Cerebellar cortex (tissue), 1 donor: ENCODE data around the gene FN3K.
"Not testable (repeated sequence)": the region's sequence is repeated elsewhere in the genome, so short reads cannot be mapped to it uniquely, and the experiment has no call there.

Source experiments
- DNase-seq: peaks from one replicate; pipeline ENCODE4 v3.0.0-alpha.2; 2015; ENCODE audit warnings: low spot score

The FN3K gene

DNA sequence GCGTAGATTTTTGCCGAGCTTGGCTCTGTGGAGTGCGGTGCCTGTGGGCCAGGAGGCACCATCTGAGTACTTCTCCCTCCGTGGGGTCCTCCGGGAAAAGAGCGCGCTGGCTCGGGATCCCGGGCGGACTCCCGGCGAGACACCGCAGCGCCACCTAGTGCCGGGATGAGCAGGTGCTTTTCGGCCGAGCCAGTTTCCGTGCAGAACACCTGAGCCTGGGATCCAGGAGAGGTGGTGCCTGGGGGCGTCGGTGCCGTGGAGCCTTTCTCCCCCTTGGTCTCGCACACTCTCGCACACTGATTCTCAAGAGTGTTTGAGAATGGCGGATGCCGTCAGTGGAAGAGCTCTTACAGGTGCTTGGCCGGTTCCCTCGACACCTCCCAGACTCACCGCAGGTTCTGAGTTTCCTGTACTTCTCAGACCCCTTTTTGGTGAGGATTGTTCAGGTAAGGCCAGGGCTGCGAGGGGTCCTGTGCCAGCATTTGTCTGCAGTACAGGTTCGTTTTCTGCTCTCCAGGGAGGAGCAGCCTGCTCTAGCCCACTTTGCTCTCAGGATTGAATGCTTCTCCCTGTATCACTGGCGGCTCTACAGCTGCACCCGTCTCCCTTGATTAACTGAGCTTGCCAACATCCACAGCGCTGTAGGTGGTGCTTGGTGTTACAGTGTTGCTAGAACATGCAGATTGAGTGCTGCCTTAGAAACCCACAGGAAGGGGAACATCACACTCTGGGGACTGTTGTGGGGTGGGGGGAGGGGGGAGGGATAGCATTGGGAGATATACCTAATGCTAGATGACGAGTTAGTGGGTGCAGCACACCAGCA lies 39.8 kb downstream of the FN3K start:
- DNase-seq, result peak; percentile 62

DNA sequence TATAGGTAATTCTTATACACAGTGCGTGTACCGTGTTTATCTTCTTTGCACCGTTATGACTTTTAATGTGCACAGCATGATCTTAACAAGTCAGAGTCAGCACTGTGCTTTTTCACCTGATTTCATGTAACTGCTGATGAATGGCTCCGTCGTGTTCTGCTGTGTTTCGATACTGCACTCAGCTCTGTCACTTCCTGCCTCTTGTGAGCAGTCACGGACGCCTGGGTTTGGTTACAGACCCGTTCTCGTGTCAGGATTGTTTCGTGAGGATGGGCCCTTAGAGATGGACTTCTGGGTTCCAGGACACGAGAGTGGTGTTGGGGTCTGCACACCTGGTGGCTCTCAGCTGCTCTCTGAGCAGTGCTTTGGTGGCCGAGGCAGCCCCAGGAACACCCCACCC lies 41.0 kb downstream of the FN3K start:
- no peak for DNase-seq

DNA sequence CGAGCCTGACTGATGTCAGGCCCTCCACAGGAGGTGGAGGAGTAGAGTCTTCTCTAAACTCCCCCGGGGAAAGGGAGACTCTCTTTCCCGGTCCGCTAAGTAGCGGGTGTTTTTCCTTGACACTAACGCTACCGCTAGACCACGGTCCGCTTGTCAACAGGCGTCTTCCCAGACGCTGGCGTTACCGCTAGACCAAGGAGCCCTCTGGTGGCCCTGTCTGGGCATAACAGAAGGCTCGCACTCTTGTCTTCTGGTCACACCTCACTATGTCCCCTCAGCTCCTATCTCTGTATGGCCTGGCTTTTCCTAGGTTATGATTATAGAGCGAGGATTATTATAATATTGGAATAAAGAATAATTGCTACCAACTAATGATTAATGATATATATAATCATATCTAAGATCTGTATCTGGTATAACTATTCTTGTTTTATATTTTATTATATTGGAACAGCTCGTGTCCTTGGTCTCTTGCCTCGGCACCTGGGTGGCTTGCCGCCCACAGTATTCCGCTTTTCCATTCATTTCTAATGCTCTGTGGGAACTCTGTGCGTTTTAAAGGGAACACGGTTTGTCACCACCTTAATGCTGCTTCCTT lies 42.5 kb downstream of the FN3K start:
- DNase-seq, result not testable (repeated sequence)

DNA sequence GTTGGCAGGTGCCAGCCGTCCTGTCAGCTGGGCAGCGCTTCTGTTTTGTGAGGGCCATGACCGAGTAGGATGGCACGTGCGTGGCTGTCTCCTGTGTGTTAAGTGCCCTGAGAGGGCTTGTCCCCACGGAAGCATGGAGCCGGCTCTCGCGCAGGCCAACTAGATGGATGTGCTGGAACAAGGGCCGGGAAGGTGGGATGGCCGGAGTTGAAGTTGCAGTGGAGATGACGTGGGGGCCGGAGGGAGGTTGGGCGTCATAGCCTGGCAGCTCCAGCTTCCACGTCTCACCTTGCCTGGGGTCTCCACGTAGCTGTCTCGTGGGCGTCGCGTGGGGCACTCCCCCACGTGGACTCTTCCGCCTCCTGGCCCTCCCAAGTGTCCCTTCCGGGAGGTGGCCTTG lies 44.1 kb downstream of the FN3K start:
- DNase-seq, result no peak

DNA sequence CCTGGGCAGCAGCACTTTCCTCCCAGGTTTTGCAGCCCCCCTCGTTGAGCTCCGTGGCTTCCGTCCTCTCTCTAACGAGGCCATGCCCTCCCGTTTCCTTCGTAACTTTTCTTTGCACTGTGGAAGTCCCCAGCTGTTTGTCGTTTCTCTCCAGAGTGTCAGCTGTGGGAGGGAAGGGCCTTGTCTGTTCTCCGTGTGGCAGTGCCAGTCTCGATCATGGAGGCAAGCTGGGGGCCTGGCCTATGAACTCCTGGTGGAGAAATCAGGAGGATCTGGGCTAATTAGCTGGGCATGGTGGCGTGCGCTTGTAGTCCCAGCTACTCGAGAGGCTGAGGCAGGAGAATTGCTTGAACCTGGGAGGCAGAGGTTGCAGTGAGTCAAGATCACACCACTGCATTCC lies 44.8 kb downstream of the FN3K start:
- DNase-seq, result no peak

DNA sequence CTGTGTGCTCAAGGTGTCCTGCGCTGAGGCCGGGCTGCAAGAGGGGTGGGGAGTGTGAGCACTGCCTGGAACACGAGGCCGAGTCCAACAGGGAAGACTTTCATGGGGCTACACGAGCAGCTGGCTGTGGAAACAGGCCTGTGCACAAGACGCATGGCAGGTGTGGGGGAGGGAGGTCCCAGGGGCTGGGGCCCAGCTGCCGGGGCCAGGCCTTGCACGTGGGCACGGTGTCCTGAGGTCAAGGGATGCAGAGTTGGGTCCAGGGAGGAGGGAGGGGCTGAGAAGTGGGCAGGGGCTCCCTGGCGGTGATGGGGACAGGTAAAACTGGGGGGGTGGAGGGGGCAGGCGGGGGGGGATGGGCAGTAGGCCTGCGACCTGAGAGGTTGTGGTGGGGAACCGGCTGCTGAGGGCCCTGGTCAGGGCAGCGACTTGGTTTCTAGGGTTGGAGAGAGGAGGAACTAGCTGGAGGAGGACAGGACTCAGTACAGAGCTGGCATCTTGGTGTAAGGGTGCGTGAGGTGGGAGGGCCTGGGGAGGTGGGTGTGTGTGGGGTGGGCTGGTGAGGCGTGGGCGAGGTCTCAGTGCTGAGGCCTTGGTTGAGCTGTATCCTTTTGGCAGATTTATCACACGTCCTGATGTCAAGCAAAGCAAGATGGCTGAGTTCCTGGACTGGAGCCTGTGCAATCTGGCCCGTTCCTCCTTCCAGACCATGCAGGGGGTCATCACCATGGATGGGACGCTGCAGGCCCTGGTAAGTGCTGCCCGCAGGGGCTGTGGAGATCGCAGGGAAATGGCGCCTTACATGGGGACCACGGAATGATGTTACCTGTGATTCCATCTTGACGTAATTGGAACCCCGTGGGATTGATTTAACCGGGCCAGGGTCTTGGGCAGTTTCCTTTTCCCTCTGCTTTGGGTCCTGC lies 45.8 kb downstream of the FN3K start:
- DNase-seq, result no peak

DNA sequence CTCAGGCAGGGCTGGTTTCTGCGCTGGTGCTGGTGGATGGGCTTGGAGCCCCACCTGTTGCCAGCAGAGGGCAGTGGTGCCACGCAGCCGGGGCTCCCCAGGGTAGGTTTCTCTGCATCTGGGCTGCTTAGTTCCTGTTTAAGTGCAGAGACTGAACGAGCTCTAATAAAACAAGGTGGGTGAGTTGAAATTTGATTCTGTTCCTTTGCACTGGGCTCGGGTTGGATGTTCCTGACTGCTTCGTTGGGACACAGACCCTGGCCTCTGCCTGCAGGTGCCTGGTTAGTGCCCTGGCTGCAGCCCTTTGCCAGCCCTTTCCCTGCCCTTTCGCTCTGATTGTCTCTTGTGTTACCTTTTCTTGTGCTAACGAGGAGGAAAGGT lies 46.5 kb downstream of the FN3K start:
- DNase-seq, result peak; percentile 81

DNA sequence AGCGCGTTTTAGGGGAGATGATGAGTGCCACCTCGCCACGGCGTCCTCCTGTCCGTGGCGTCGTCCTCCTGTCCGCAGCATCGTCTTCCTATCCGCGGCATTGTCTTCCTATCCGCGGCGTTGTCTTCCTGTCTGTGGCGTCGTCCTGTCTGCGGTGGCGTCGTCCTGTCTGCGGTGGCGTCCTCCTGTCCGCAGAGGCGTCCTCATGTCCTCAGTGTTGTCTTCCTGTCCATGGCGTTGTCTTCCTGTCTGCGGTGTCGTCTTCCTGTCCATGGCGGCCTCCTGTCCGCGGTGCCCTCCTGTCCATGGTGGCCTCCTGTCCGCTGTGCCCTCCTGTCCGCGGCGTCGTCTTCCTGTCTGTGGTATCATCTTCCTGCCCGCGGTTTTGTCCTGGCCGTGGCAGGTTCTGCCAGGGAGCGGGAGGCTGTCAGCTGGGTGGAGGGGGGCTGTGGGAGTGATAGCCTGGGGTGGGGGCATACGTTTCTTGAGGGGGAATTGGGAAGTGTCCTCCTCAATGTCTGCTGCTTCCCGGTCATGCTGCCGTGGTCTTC lies 47.3 kb downstream of the FN3K start:
- DNase-seq, result no peak

DNA sequence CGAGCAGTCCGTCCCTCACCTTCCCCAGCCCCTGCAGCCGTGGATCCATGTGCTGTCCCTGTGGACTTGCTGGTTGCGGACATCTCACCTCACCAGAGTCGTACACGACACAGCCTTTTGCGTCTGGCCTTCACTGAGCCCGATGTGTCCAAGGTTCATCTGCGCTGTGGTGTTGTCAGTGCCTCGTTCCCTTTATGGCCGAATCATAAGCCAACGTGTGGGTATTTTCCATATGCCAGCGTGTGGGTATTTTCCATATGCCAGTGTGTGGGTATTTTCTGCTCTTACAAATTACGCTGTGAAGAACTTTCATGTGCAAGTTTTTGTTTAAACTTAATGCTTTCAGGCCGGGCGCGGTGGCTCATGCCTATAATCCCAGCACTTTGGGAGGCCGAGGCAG lies 48.1 kb downstream of the FN3K start:
- DNase-seq, result no peak

DNA sequence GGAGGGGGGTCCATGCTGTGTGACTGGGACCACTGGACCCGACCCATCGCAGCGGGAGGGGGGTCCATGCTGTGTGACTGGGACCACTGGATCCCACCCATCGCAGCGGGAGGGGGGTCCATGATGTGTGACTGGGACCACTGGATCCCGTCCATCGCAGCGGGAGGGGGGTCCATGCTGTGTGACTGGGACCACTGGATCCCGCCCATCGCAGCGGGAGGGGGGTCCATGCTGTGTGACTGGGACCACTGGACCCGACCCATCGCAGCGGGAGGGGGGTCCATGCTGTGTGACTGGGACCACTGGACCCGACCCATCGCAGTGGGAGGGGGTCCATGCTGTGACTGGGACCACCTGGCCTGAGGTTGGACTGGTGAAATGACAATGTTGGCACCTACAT lies 50.2 kb downstream of the FN3K start:
- not testable (repeated sequence) for DNase-seq

DNA sequence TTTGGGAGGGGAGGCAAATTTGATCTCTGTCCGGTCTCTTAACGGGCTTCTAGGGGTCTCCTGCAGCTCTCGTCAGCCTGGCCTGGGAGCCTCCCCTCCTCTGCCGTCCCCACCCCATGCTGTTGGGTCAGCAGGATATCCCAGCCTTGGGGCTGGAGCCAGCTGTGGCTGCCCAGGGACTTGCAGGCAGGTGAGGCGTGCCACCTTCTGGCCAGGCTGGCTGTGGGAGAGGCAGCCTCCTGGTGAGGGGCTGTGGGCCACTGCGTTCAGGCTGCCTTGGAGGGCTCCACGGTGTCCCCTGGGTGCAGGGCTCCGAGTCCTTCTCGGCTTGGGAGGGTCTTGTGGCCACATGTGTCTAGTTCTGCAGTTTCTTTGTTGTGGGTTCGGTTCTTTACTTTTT lies 51.0 kb downstream of the FN3K start:
- DNase-seq, result no peak

DNA sequence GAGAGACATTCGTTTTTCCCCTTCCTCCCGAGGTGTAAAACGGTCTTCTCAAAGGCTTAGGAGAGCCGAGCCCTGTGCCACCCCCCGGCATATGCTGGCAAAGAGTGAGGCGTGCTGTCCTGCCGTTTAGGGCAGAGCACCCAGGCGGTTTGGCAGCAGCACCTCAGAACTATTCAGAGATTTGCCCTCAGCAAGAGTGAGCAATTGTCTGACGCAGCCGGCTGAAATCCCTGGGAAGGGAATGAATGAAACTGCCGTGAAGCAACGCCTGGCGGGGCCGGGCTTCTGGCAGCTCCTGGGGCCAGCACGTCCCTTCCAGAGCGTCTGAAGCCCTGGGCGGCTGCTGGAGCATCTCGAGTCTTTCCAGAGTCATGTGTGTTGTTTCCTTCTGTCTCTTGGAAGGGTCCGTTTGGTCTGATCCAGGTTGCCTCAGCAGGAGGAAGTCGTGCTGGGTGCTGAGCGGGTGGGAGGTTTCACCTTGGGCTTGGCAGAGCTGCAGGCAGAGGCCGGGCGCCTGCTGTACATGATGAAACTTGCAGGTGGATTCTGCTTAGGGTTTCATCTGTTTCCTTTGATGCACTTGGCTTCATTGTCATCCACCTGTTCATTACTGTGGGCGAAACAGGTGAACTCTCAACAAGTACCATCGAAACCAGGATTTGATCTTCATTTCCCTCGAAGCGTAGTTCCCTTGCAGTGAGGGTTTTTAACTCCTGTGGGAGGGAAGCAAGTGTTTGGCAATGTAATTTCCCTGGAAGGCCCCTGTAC lies 51.9 kb downstream of the FN3K start:
- DNase-seq, result peak; percentile 52

DNA sequence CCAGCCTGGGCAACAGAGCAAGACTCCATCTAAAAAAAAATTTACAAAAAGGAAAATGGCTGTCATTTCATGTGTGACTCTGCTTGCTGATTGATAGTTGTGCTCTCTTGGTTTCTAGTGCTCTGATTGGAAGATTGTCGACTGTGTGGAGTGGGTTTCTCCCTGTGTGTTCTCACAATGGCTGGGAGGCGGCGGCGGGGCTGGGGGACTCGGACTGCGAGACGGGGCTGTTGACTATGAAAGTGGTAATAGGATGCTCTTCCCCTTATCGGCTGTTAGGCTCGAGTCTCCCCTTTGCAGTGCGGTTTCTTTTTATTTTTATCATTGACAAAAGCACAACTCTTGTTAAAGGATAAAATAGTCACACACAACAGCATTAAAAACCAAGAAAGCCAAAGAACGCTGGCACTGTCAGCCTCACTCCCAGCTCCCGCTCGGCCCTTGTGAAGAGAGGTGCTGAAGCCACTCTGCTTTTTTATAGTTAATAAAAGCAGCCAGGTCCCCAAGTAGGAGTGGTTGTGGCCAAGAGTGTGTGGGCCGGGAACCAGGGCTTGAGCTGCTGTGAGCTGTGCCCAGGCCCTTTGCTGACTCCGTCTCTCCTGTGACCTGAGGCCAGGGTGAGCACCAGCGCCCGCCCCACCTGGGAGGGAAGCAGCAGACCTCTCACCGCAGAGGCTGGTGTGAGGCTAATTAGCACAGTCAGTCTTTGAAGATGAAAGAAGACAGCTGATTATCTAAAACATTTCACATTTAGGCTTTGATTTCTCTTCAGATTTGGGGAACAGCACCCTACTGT lies 53.0 kb downstream of the FN3K start:
- DNase-seq, result no peak

DNA sequence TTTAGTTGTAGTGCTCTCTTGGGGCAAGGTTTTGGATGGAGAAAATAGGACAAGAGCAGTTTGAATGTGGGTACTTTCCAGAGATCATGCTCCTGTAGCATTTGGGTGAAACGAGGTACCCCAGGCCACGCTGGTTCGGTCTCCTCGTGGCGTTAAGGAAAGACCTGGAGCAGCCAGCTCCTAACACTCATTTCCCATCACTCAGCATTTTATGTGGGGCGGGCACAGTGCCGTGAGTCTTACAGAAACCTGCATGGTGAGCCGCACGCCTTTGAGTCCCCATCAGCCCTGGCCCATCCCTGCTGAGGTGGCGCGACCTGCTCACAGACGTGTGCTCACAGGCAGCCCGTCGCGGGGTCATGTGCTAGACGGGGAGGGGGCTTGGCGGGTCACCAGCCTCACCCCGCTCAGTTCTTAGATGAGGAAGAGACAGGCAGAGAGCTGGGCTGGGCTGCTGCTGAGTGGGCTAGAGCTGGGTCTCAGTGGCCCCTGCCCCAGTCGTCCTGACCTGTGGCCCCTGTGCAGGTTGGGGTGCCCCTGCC lies 53.7 kb downstream of the FN3K start:
- no peak for DNase-seq

DNA sequence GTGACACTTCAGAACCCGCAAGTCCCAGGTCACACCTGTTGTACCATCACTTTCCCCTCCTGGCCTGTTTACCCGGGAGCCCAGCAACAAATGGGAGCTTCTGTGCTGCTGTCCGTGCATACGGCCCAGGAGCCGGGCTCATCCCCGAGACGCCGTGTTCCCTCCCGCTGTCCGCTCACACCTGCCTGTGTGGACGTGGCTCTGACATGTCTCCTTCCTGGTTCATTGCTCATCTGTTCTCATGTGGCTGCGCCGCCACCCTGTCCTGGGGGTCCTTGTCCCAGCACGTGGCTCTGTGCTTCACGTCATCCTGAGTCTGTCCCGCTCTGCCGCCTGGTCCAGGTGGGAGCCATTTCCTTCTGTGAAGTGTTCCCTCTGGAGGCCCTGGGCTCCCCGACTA lies 54.4 kb downstream of the FN3K start:
- no peak for DNase-seq

DNA sequence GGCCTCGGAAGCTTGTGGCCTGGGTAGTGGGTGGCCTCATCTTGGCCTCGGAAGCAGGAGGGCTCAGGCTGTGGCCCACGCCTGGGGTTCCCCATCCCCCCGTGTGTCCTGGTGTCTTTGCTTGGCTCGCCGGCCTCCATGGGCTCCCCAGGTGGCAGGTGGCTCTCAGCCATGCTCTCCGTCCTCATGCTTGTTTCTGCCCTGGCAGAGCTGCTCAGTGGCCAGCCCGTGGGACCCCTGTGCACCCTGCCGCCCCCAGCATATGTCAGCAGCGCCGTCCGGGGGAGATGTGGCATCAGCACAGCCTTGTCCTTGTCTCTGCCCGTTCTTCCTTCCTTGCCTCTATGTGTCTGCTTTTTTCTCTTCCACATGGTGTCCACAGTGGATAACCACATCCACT lies 55.0 kb downstream of the FN3K start:
- DNase-seq, result no peak

DNA sequence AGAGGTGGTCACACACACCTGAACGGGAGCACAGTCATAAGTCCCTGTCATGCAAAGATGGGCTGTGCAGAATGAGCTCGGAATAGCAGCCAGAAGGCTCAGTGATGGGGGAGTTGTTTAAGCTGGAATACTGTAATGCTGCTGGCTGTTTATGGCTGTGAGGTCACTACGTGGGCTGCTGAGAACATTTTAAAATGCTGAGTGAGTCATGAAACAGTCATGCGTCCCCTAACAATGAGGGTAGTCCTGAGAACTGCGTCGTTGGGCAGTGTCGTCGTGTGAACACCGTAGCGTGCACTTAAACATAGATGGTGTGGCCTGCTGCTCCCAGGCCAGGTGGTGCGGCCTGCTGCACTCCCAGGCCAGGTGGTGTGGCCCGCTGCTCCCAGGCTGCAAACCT lies 56.1 kb downstream of the FN3K start:
- no peak for DNase-seq

DNA sequence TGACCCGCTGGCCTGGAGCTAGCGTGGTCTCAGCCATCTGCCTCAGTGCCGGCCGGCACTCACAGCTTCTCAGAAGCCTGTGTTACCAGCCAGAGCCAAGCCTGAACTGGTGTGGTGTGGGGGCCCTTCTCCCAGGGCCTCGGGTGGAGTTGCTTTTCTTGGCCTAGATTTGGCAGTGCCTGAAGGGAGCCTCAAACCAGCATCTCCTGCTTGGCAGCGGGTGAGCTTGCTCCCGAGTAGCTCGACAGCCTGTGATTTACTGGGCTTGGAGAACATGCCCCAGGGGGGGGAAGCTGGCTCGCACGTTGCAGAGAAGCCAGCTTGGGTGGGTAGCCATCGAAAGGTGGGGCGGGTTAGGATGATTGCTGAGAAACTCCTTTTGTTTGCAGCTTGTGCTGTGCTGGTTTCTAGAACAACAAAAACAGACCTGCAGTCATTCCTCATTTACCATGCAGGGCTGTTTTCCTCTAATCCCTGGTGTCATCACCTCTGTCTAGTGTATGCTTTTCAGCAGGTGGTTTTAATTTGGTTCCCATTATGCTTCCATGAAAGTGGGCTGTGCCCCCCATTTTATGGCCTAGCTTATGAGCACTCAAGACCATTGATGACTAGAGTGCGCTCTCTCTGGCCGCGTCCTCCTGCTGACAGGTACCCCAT lies 58.7 kb downstream of the FN3K start:
- peak; percentile 62 for DNase-seq

DNA sequence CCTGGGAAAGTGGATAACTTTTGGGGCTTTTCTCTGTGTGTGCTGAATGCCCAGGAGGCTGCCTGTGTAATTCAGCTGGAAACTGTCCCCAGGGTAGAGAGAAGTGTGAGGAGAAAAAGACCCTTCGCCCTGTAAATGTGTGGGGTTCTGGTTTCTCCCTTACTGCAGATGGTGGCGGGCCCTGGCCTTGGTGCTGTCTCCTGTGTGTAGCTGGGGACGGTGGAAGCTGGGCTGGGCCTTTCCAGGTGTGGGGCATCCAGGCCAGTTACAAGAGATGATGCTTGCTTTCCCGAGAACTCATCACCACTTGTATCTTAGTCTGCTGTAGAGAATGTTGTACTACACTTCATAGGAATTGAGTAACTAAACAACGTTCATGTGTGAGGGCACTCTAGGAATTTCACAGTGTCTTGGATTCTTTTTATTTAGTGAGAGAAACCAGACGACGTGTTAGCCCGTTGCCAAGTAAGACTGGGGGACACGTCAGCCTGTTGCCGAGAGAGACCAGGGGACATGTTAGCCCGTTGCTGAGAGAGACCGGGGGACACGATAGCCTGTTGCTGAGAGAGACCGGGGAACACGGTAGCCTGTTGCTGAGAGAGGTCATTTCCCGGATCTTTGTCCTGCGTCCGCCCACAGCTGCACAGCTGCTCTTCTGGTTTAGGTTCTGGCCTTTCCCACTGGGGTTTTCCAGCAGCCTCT lies 59.5 kb downstream of the FN3K start:
- no peak for DNase-seq
